Kidney tubule cell (primary cell): ENCODE measurements around the gene STRN.
"Not testable (repeated sequence)": the region's sequence is repeated elsewhere in the genome, so short reads cannot be mapped to it uniquely, and the experiment has no call there.

ENCODE experiments used
- DNase-seq: peaks from one replicate; pipeline ENCODE4 v3.0.0-alpha.2; 2018; ENCODE audit warnings: low spot score

The STRN gene

GRCh38 chr2:36906277-36906676 is 60.1 kb downstream of the STRN start:
- no peak for DNase-seq

GRCh38 chr2:36904636-36905035 is 61.7 kb downstream of the STRN start:
- DNase-seq = no peak

DNA sequence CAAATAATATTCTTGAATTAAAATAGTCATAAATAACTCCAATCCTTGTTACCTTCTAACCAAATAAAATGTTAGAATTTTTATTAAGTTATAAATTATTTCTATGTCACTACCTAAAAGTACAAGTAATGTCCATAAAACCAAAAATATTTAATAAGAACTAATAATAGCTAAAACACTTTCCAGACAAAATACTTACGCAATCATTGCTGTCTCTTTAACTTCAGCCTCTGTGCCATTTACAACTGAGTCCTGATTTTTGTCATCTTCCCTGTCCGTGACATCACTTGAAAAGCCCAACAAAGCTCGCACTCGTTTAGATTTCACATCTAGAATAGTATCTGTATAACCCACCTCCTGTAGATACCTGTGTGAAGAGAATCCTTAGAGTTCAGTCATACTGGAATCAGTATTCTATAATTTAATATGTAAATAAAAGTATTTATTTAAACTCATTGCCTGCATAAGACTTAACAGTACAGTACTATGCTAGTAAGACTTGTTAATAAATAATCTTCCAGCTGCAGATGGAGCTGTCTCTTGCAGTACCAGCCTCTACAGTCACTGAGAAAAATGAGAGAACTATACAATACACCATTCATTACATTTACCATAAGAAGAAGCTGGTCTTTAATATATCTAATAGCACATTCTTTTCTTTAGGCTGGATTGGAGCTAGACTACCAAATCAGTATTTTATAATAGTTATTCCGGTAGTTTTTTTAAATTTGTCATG is 63.8 kb downstream of the STRN start:
- no peak for DNase-seq

- no peak for DNase-seq
These were observed 73.5 kb downstream of the STRN start for GRCh38 chr2:36892805-36893204.

GRCh38 chr2:36889795-36890194 is 76.5 kb downstream of the STRN start:
- DNase-seq = peak; percentile 82

DNA sequence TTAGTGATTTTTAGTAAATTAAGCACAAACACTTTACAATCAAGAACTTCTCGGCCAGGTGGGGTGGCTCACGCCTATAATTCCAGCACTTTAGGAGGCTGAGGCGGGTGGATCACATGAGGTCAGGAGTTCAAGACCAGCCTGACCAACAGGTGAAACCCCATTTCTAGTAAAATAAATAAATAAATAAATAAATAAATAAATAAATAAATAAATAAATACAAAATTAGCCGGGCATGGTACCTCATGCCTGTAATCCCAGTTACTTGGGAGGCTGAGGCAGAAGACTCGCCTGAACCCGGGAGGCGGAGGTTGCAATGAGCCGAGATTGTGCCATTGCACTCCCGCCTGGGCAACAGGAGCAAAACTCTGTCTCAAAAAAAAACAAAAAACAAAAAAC is 79.2 kb downstream of the STRN start:
- DNase-seq = not testable (repeated sequence)

- no peak for DNase-seq
These were observed 79.7 kb downstream of the STRN start for GRCh38 chr2:36886664-36887063.

DNA sequence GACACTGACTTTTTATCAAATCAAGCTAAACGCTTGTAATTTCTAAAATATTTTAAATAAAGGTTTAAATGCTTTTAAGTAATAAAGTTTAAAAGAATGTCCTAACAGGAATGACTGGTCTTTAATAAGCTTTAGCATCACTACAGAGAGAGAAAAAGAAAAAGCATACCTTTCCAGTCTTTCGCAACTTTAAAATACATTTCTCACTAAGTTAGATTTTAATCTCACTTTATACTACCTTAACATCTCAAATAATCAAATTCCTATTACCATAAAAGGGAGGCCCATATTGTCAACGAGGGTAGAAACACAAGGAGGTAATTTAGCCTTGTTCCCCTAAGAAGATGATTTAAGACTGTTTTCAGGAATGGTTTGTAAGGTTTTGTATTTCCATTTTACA is 80.7 kb downstream of the STRN start:
- DNase-seq = no peak

GRCh38 chr2:36882532-36882931 is 83.8 kb downstream of the STRN start:
- DNase-seq = no peak

DNA sequence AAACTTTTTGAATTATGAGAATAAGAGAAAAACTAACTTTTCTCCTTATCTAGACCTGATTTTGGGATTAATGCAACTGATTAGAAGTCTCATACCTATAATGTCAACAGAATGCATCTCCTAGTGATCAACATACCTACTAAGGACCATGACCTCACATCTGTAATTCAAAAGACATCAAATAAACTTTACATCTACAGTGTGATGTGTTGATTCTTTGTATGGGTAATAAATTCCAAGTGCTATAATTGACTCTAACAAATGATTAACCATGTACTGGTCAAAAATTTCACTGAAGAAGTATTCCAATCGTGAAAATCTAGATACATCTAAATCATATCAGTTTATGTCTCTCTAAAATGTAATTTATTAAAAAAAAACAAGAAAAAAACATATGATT is 84.5 kb downstream of the STRN start:
- DNase-seq = no peak

DNA sequence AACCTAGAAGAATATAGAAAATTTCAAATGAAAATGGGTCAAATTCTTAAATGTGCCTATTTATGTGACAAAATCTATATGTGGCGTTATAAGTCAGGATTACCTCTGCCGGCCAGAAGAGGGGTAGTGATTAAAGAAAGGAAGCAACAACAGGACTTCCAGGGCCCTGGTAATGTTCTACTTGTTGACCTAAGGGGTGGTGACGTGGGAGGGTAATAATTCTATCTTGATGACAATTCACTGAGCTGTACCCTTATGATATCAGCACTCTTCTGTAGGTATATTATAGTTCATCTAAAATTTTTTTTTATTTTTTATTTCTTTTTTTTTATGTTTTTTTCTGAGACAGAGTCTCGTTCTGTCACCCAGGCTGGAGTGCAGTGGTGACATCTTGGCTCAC is 87.9 kb downstream of the STRN start:
- no peak for DNase-seq

GRCh38 chr2:36871068-36871707 is 95.1 kb downstream of the STRN start:
- no peak for DNase-seq

DNA sequence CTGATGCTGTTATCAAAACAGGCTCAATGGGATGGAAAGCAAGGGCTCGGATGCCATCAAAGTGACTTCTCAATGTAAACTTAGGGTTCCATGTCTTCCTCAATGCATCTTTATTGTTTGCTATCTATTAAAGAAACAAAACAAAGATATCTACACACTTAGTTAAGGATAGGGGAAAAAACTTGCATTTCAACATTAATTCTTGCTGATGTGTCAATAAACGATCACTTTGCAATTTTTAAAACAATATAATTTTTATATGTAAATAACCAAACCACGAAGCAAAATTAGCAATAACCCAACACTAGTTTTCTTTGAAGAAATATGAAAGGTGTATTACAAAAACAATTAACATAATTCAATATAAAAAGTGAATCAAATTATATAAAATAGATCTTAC is 96.7 kb downstream of the STRN start:
- no peak for DNase-seq

DNA sequence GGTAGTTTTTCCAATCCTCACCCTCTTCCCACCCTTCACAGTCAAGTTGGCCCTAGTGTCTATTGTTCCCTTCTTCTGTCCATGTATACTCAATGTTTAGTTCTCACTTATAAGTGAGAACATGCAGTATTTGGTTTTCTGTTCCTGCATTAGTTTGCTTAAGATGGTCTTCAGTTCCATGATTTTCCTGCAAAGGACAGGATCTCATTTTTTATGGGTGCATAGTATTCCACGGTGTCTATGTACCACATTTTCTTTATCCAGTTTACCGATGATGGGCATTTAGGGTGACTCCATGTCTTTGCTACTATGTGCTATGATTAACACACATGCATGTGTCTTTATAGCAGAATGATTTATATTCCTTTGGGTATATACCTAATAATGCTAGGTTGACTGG is 104.4 kb downstream of the STRN start:
- DNase-seq = no peak

- no peak for DNase-seq
These were observed 107.0 kb downstream of the STRN start for GRCh38 chr2:36859366-36859792.

DNA sequence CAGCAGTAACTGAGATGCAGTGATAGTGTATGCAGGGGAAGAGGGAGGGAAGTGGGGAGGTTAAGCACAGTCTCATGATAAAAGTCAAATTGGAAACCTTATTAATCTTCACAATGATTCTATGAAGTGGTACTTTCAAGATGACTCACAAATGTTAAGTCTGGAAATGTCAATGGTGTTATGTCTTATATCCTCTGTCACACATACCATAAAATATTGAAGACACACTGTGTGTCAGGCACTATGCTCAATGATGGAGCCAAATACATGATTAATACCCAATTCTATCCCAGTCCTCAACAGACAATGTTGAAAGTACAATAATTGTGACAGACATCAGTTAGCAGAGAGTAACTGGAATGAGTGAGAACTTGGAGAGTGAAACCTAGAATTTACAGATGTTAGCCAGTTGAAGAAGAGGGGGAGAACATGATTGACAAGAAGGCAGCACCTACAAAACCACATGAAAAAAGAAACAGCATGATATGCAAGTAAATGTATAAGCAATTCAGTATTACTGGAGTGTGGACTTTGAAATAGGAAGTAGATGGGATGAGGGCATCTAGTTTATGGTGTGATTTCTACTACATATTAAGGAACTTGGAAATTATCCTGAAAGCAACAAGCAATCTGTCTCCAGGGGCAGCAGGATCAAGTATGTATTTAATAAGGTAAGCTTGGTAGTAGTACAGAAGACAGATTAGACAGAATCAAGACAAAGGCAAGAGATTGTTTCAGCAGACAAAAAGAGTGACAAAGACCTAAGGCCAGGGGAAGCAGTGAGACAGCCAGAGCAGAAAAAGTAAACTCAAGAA is 107.6 kb downstream of the STRN start:
- DNase-seq = no peak

DNA sequence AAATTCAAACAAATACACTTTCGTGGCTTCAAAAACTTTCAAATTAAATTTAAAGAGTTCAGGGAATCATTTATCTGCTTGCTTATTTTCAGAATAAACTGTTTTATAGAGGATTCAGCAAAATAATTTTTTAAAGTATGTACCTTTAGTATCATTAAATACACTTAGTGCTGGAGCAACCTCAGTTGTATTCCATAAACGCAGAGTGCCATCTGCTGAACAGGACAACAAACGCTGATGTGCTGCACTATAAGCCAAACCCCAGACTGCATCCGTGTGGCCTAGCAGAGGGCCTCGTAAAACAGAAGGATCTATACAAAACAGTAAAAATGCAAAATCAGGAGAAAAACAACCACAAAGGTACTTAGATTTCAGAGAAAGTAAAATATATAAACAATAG is 108.6 kb downstream of the STRN start:
- DNase-seq = no peak

DNA sequence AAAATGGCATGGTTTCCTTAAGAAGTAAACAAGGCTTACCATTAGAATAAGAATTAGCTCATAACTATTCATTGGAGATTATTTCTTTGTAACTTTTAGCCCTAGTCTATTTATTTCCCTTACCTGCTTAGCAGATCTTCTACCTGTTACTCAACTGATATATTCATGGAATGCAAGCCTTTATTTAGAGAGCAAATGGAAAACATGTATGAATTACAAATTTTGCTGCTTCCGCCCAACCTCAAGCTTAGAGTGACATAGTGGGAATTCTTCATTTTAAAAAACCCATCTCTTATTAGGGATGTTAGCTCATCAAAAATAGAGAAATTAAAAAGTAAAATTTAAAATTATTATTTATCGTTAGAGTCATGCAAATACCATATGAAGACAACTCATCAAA is 110.9 kb downstream of the STRN start:
- DNase-seq = no peak

DNA sequence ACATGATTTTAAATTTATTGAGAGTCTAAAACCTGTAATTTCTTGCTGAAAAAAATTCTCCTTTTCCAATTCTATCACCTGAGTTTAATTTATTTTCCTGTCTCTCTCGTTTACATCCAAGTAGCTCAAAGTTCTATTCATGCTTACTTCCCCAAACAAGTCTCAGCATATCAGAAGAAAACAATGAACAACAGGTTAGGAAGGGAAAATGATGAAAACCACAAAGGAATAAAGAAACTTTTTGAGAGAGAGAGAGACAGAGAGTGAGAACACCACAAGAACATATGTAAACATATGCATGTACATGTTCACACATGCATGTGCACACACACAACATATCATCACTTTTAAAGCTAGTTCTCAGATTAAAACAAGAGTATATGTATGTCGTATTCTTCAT is 112.1 kb downstream of the STRN start:
- no peak for DNase-seq

DNA sequence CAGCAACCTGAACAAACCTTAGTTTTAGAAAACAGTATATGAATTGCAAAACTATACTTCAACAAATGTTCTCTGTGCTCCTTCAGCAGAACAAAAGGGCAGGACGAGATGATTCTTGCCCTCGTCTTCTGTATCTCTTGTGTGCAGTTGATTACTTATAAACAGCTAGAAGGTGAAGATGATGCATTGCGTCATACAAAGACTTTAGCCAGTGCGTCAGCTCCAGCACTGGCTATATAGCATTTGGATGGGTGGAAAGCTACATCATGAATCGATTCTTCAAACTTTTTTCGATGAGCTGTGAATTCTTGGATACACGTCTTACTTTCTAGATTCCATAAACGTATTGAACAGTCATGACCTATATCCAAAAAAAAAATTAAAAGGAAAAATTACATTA is 117.1 kb downstream of the STRN start:
- DNase-seq = no peak

DNA sequence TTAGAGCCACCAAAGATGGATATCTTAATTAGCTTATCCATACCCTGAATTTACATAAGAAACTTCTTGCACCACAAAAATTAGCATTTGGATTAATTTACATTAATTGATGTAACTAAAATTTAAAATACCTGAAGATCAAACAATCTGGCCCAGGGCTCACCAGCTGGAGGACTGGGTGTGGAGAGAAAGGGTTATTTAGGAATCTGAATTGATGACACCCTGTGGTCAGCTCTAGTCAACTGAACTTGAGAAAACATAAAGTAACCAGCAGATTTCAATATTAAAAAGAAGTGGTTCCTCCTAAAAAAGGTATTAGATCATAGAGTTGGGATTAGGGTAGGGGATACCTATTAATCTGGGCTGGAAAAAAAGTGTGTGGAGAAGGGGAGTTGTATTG is 122.5 kb downstream of the STRN start:
- DNase-seq = no peak

- DNase-seq = no peak
These were observed 126.2 kb downstream of the STRN start for GRCh38 chr2:36839976-36840617.
